H1 (cell line): ENCODE results near the gene GRB14. TPM values are rescaled to one million over a fixed set of nuclear protein-coding genes. Genes with fewer than 3 reads are reported as not detected.

Experiments used
- CTCF ChIA-PET: fragments of 300-600 bp; sonication (Branson Sonifier 250); formaldehyde crosslinking; loops from one replicate; lab custom pipeline; 2021; ENCODE audit not compliant: partially characterized antibody; lab: Charles Lee
- POLR2A ChIA-PET: fragments of 300-600 bp; sonication (Branson Sonifier 250); formaldehyde crosslinking; loops from one replicate; lab custom pipeline; 2021; ENCODE audit warnings: inconsistent platforms; ENCODE audit not compliant: partially characterized antibody; lab: Charles Lee
- DNase-seq, 2 experiments: peaks; one replicate each; pipeline versions ENCODE4 v3.0.0 to v3.0.0-alpha.2; 2010 to 2022; ENCODE audit warnings: low spot score in 2 of 2, low read depth in 1 of 2, mixed read lengths in 1 of 2
- FAIRE-seq: peaks from 2 replicates; lab custom pipeline; 2011; peaks lifted over from hg19 to GRCh38; lab: Jason Lieb, UNC
- H2AFZ ChIP-seq: 2 replicates; pipeline ENCODE4 v1.8.1; 2012; ENCODE audit warnings: low read length, inconsistent platforms
- H2AK5ac ChIP-seq: 2 replicates; pipeline ENCODE4 v1.6.1; 2013; ENCODE audit warnings: low read depth, low read length
- H2BK120ac ChIP-seq: replicated peaks from 2 replicates; pipeline ENCODE3; 2013; ENCODE audit warnings: low read depth, low read length, inconsistent platforms
- H2BK12ac ChIP-seq: 2 replicates; pipeline ENCODE4 v1.6.1; 2013; ENCODE audit warnings: low read depth, low read length
- H2BK15ac ChIP-seq: 2 replicates; pipeline ENCODE4 v1.6.1; 2013; ENCODE audit warnings: low read length
- H2BK20ac ChIP-seq: 2 replicates; pipeline ENCODE4 v1.6.1; 2013; ENCODE audit warnings: low read length
- H2BK5ac ChIP-seq: 2 replicates; pipeline ENCODE4 v1.6.1; 2013; ENCODE audit warnings: low read depth, low read length
- H3K14ac ChIP-seq: 2 replicates; pipeline ENCODE4 v1.6.1; 2013; ENCODE audit warnings: inconsistent platforms; ENCODE audit not compliant: insufficient read length
- H3K18ac ChIP-seq: 2 replicates; pipeline ENCODE4 v1.6.1; 2013; ENCODE audit warnings: low read length; ENCODE audit errors: extremely low read depth
- H3K23ac ChIP-seq: 2 replicates; pipeline ENCODE4 v1.6.1; 2013; ENCODE audit warnings: inconsistent platforms; ENCODE audit not compliant: insufficient read length
- H3K23me2 ChIP-seq: 2 replicates; pipeline ENCODE4 v1.6.1; 2013; ENCODE audit warnings: low read depth, low read length
- H3K27ac ChIP-seq: 2 replicates; pipeline ENCODE4 v1.6.1; 2011; ENCODE audit warnings: low read depth, low read length, inconsistent platforms
- H3K27me3 ChIP-seq, 4 experiments: replicated peaks in 1 of 4; 1 replicate in 1 of 4; 2 replicates in 3 of 4; pipeline versions ENCODE4 v1.6.1 to v1.8.1; 2011 to 2013; ENCODE audit warnings: low read length in 3 of 4, mild to moderate bottlenecking in 3 of 4, inconsistent platforms in 2 of 4, mixed read lengths in 2 of 4, moderate library complexity in 1 of 4; ENCODE audit not compliant: control insufficient read depth in 3 of 4, insufficient read depth in 3 of 4; ENCODE audit errors: extremely low read depth in 1 of 4
- H3K36me3 ChIP-seq, 4 experiments: 2 replicates each; pipeline versions ENCODE4 v1.6.1 to v1.8.1; 2011 to 2013; ENCODE audit warnings: mild to moderate bottlenecking in 4 of 4, low read length in 3 of 4, moderate library complexity in 2 of 4, control low read depth in 1 of 4, inconsistent platforms in 1 of 4; ENCODE audit not compliant: insufficient read depth in 4 of 4, control insufficient read depth in 2 of 4
- H3K4ac ChIP-seq: replicated peaks from 2 replicates; pipeline ENCODE3; 2013; ENCODE audit warnings: low read length, low read depth, mixed read lengths, inconsistent platforms; ENCODE audit not compliant: insufficient read length
- H3K4me1 ChIP-seq, 4 experiments: replicated peaks in 1 of 4; 1 replicate in 1 of 4; 2 replicates in 3 of 4; pipeline versions ENCODE4 v1.6.1 to v1.8.1; 2011 to 2013; ENCODE audit warnings: low read length in 3 of 4, inconsistent platforms in 2 of 4, mixed read lengths in 1 of 4; ENCODE audit not compliant: insufficient read depth in 4 of 4, control insufficient read depth in 3 of 4
- H3K4me2 ChIP-seq, 2 experiments: 2 replicates each; pipeline versions ENCODE4 v1.6.1 to v1.8.1; 2011 to 2013; ENCODE audit warnings: low read depth in 2 of 2, low read length in 2 of 2, control low read depth in 1 of 2, inconsistent platforms in 1 of 2, mild to moderate bottlenecking in 1 of 2; ENCODE audit not compliant: insufficient read depth in 1 of 2
- H3K4me3 ChIP-seq, 4 experiments: fragments of 200-600, 300-600 bp in 1 of 4; sonication (generic), shearing (Covaris generic), sonication (Bioruptor Twin) in 1 of 4; 2 replicates each; pipeline versions ENCODE4 v1.5.1 to v1.8.1; 2011 to 2016; ENCODE audit warnings: low read length in 4 of 4, low read depth in 3 of 4, control low read depth in 2 of 4, inconsistent platforms in 2 of 4, mild to moderate bottlenecking in 2 of 4, mixed read lengths in 1 of 4, moderate library complexity in 1 of 4; ENCODE audit not compliant: insufficient read depth in 2 of 4; ENCODE audit errors: extremely low read depth in 1 of 4
- H3K56ac ChIP-seq: replicated peaks from 2 replicates; pipeline ENCODE3; 2013; ENCODE audit warnings: low read depth, mild to moderate bottlenecking, mixed read lengths, low read length, inconsistent platforms; ENCODE audit not compliant: insufficient read length
- H3K79me1 ChIP-seq: 2 replicates; pipeline ENCODE4 v1.6.1; 2013; ENCODE audit warnings: low read depth, low read length, control low read depth
- H3K79me2 ChIP-seq, 2 experiments: 2 replicates each; pipeline versions ENCODE4 v1.6.1 to v1.8.1; 2012 to 2013; ENCODE audit warnings: low read length in 2 of 2, mild to moderate bottlenecking in 2 of 2, inconsistent platforms in 1 of 2; ENCODE audit not compliant: insufficient read depth in 2 of 2, control insufficient read depth in 1 of 2
- H3K9ac ChIP-seq, 4 experiments: replicated peaks in 1 of 4; 1 replicate in 1 of 4; 2 replicates in 3 of 4; pipeline versions ENCODE4 v1.6.1 to v1.8.1; 2011 to 2013; ENCODE audit warnings: low read depth in 3 of 4, low read length in 3 of 4, control low read depth in 2 of 4, mild to moderate bottlenecking in 2 of 4, moderate library complexity in 2 of 4, inconsistent platforms in 1 of 4; ENCODE audit errors: extremely low read depth in 1 of 4
- H3K9me3 ChIP-seq, 2 experiments: 2 replicates each; pipeline versions ENCODE4 v1.6.1 to v1.8.1; 2012 to 2013; ENCODE audit warnings: mild to moderate bottlenecking in 2 of 2, moderate library complexity in 2 of 2, control low read depth in 1 of 2, inconsistent platforms in 1 of 2, low read depth in 1 of 2, low read length in 1 of 2, mixed read lengths in 1 of 2; ENCODE audit not compliant: insufficient read depth in 2 of 2
- H4K20me1 ChIP-seq, 2 experiments: replicated peaks in 1 of 2; 2 replicates each; pipeline versions ENCODE3 to v1.8.1; 2011 to 2013; ENCODE audit warnings: inconsistent platforms in 2 of 2, low read length in 2 of 2, mild to moderate bottlenecking in 1 of 2; ENCODE audit not compliant: insufficient read depth in 2 of 2, control insufficient read depth in 1 of 2
- H4K5ac ChIP-seq: 2 replicates; pipeline ENCODE4 v1.6.1; 2013; ENCODE audit warnings: low read length, low read depth, mixed read lengths, inconsistent platforms; ENCODE audit not compliant: insufficient read length
- H4K8ac ChIP-seq: 2 replicates; pipeline ENCODE4 v1.8.0; 2013; ENCODE audit warnings: mild to moderate bottlenecking, moderate library complexity, low read length, inconsistent platforms; ENCODE audit not compliant: insufficient read depth; ENCODE audit errors: extremely low read depth
- H4K91ac ChIP-seq: replicated peaks from 2 replicates; pipeline ENCODE3; 2013; ENCODE audit warnings: low read length, mixed read lengths, inconsistent platforms; ENCODE audit not compliant: insufficient read length
- ASH2L ChIP-seq: fragments of 200-600, 300-600 bp; sonication (generic); IDR thresholded peaks from one replicate; pipeline ENCODE4 v1.7.1; 2017; ENCODE audit warnings: low read length
- BRCA1 ChIP-seq: IDR thresholded peaks from 2 replicates; pipeline ENCODE4 v1.6.1; 2012; ENCODE audit warnings: low read depth, low read length, improper control_type of control experiment
- CBX5 ChIP-seq: fragments of 300-800, 300-1000 bp; sonication (generic); IDR thresholded peaks from 2 replicates; pipeline ENCODE4 v1.7.1; 2016; ENCODE audit warnings: antibody characterized with exemption, low read length, low read depth
- CHD2 ChIP-seq: IDR thresholded peaks from 2 replicates; pipeline ENCODE4 v1.6.1; 2012; ENCODE audit warnings: low read length, improper control_type of control experiment
- EGR1 ChIP-seq: IDR thresholded peaks from 2 replicates; pipeline ENCODE4 v1.6.1; 2011; ENCODE audit warnings: low read depth, low read length, borderline replicate concordance
- GABPA ChIP-seq: IDR thresholded peaks from 2 replicates; pipeline ENCODE4 v1.6.1; 2011; ENCODE audit warnings: mild to moderate bottlenecking, low read length, moderate library complexity, borderline replicate concordance; ENCODE audit not compliant: insufficient read depth
- KDM1A ChIP-seq: fragments of 200-600, 300-600 bp; sonication (generic); IDR thresholded peaks from 2 replicates; pipeline ENCODE4 v1.7.1; 2016; ENCODE audit warnings: mild to moderate bottlenecking, low read length, borderline replicate concordance
- KDM4A ChIP-seq: IDR thresholded peaks from one replicate; pipeline ENCODE4 v1.7.1; 2012; ENCODE audit warnings: low read depth, mild to moderate bottlenecking, moderate library complexity, low read length, inconsistent platforms; ENCODE audit not compliant: severe bottlenecking
- NRF1 ChIP-seq: IDR thresholded peaks from 2 replicates; pipeline ENCODE4 v1.6.1; 2011; ENCODE audit warnings: mild to moderate bottlenecking, low read depth, low read length, improper control_type of control experiment
- SP1 ChIP-seq: IDR thresholded peaks from 2 replicates; pipeline ENCODE4 v1.6.1; 2011; ENCODE audit warnings: low read depth, low read length
- SRF ChIP-seq: IDR thresholded peaks from 2 replicates; pipeline ENCODE4 v1.6.1; 2011; ENCODE audit warnings: mild to moderate bottlenecking, low read depth, low read length, moderate library complexity
- TEAD4 ChIP-seq: IDR thresholded peaks from 2 replicates; pipeline ENCODE4 v1.6.1; 2012; ENCODE audit warnings: low read depth, low read length, inconsistent platforms, mixed read lengths
- WGBS, 2 experiments: shearing (Covaris generic) in 1 of 2; methylation state at CpG; one replicate each; pipeline versions ENCODE4 v1.1.6 to v1.1.7; 2013 to 2015; ENCODE audit warnings: low lambda C conversion rate in 2 of 2, mixed read lengths in 2 of 2, inconsistent platforms in 1 of 2, low coverage in 1 of 2, missing lambda C conversion rate in 1 of 2; ENCODE audit not compliant: insufficient replicate concordance in 2 of 2, insufficient coverage in 1 of 2, insufficient read length in 1 of 2; ENCODE audit errors: extremely low coverage in 1 of 2, missing lambda C conversion rate in 1 of 2; 5-methylcytosine and 5-hydroxymethylcytosine counted together
- polyA plus RNA-seq, 7 experiments: library from polyadenylated mRNA; depleted of rRNA in 3 of 7; stranded (reverse) in 5 of 7; unstranded in 2 of 7; fragments of >200 nt in 5 of 7; fragments of 200-250 nt in 2 of 7; gene quantifications; 1 replicate in 5 of 7; 2 replicates in 1 of 7; 4 replicates in 1 of 7; pipeline versions ENCODE4 v1.2.1 to v1.2.3, GENCODE V29; 2011 to 2013; ENCODE audit warnings: missing spikeins in 2 of 7, mixed read lengths in 2 of 7
- total RNA-seq: library from RNA; stranded (reverse); fragmentation: NEBNext Ultra II Directional; extraction: Animal tissue kit (Norgen Biotek cat#: 25700); gene quantifications from 2 replicates; pipeline ENCODE4 v1.2.1, GENCODE V29; 2021
- TF ChIP-seq, protein P1 (sequence below): IDR thresholded peaks from 2 replicates; pipeline ENCODE4 v1.6.1; 2012; ENCODE audit warnings: low read length, inconsistent platforms

The GRB14 gene
- total and polyA plus RNA-seq, 2 of the 8 experiments (the other 6 are each of a cell fraction or from before 2014, with no cell fraction given): 2.5 to 11.6 TPM

DNA sequence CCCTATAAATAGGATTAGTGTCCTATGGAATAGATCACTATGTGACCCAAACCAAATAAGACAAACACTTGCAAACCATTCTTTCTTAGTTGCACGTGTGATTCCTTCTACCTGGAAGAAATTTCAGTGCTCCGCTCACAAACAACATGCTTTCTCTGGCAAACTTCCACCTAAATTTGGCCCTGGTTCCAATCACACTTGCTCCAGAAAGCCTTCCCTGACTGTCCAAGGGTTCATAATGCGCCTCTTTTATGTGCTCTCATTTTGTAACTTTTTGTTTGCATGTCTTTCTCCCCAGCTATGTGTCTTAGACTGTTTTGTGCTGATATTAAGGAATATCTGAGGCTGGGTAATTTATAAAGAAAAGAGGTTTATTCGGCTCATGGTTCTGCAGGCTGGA is 69.8 kb downstream of the GRB14 start:
- no peak overlapping the region for H2BK5ac ChIP-seq
- H3K56ac ChIP-seq: no peak overlapping the region
- no peak overlapping the region for H2BK20ac ChIP-seq
- CTCF ChIA-PET: interaction anchor here (0.7 to 1.8 kb wide), 6 partner anchors 9 to 1360 kb away, joined by 3 to 9 read pairs (median 3); no protein-coding TSS in a partner anchor
- no peak overlapping the region for H3K23ac ChIP-seq
- no peak overlapping the region for H4K91ac ChIP-seq
- FAIRE-seq (no peak), DNase-seq (no peak)
- H3K23me2 ChIP-seq: no peaks in the 10 kb centered on the region
- no peak overlapping the region for H4K5ac ChIP-seq
- no peak overlapping the region for H3K18ac ChIP-seq
- H3K79me1 ChIP-seq: no peaks in the 10 kb centered on the region
- H3K9me3 ChIP-seq: no peaks in the 10 kb centered on the region
- H3K79me2 ChIP-seq: no peaks in the 10 kb centered on the region
- H3K14ac ChIP-seq: no peak overlapping the region
- no peak overlapping the region for H3K4ac ChIP-seq
- no peak overlapping the region for H2BK15ac ChIP-seq
- no peak overlapping the region for H2BK12ac ChIP-seq
- no peaks in the 10 kb centered on the region for H3K4me1 ChIP-seq
- no peak overlapping the region for H2AFZ ChIP-seq
- POLR2A ChIA-PET: no interaction called here
- H4K20me1 ChIP-seq: no peaks in the 10 kb centered on the region
- no peak overlapping the region for H3K4me3 ChIP-seq
- H3K27ac ChIP-seq: no peak overlapping the region
- H3K9ac ChIP-seq: no peak overlapping the region
- H3K27me3 ChIP-seq: no peaks in the 10 kb centered on the region
- WGBS, 2 experiments: 95% methylated on average over 4 of the region's 4 CpGs; no CpG with 5 or more reads in 1 of the 2 experiments
- H3K36me3 ChIP-seq: no peaks in the 10 kb centered on the region
- no peak overlapping the region for H2AK5ac ChIP-seq
- no peak overlapping the region for H4K8ac ChIP-seq
- H2BK120ac ChIP-seq: no peak overlapping the region
- H3K4me2 ChIP-seq: no peak overlapping the region
- TF ChIP-seq CBX5: no peak
- TF ChIP-seq SRF: no peak
- TF ChIP-seq ASH2L: no peak
- TF ChIP-seq GABPA: no peak
- TF ChIP-seq, protein P1, sequence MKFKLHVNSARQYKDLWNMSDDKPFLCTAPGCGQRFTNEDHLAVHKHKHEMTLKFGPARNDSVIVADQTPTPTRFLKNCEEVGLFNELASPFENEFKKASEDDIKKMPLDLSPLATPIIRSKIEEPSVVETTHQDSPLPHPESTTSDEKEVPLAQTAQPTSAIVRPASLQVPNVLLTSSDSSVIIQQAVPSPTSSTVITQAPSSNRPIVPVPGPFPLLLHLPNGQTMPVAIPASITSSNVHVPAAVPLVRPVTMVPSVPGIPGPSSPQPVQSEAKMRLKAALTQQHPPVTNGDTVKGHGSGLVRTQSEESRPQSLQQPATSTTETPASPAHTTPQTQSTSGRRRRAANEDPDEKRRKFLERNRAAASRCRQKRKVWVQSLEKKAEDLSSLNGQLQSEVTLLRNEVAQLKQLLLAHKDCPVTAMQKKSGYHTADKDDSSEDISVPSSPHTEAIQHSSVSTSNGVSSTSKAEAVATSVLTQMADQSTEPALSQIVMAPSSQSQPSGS: no peak
- TF ChIP-seq CHD2: no peak
- TF ChIP-seq EGR1: no peak
- no peak for TF ChIP-seq SP1
- TF ChIP-seq KDM1A: no peak
- no peak for TF ChIP-seq NRF1
- no peak for TF ChIP-seq KDM4A
- TF ChIP-seq BRCA1: no peak
- TF ChIP-seq TEAD4: no peak
